ENCODE data around the gene GIT2.

The GIT2 gene

DNA sequence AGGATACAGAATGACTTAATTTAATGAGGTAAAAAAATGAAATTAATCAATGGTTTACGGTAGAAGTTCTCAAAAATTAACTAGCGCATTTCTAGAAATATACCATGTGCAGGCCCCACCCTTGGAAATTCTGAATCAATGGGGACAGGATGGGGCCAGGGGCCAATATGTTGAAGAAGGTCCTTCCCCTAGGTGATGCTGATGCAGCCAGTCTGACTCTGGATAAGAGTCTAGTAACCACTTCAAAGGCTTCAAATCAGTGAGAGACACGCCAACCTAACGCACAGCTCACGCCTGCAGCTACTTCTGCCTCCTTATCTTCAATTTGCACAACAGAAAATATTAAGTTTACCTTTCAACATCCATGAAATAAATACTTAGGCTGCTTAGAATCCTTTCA lies 14.9 kb downstream of the GIT2 start:
- no peak for ATAC-seq
- no peak for TF ChIP-seq BACH2 (CRISPR knock-in tag; IDR thresholded peaks at IDR 0.05; ENCODE audit: borderline replicate concordance)
- TF ChIP-seq ZNF565 (CRISPR knock-in tag; conservative IDR thresholded peaks at IDR 0.05; ENCODE audit: low read depth) = no peak
- TF ChIP-seq, protein P1, sequence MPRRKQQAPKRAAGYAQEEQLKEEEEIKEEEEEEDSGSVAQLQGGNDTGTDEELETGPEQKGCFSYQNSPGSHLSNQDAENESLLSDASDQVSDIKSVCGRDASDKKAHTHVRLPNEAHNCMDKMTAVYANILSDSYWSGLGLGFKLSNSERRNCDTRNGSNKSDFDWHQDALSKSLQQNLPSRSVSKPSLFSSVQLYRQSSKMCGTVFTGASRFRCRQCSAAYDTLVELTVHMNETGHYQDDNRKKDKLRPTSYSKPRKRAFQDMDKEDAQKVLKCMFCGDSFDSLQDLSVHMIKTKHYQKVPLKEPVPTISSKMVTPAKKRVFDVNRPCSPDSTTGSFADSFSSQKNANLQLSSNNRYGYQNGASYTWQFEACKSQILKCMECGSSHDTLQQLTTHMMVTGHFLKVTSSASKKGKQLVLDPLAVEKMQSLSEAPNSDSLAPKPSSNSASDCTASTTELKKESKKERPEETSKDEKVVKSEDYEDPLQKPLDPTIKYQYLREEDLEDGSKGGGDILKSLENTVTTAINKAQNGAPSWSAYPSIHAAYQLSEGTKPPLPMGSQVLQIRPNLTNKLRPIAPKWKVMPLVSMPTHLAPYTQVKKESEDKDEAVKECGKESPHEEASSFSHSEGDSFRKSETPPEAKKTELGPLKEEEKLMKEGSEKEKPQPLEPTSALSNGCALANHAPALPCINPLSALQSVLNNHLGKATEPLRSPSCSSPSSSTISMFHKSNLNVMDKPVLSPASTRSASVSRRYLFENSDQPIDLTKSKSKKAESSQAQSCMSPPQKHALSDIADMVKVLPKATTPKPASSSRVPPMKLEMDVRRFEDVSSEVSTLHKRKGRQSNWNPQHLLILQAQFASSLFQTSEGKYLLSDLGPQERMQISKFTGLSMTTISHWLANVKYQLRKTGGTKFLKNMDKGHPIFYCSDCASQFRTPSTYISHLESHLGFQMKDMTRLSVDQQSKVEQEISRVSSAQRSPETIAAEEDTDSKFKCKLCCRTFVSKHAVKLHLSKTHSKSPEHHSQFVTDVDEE (CRISPR knock-in tag; IDR thresholded peaks at IDR 0.05) = no peak
- TF ChIP-seq ARNTL (CRISPR knock-in tag; IDR thresholded peaks at IDR 0.05; ENCODE audit: borderline replicate concordance, low read depth) = no peak
- no peak for TF ChIP-seq ZNF8 (CRISPR knock-in tag; IDR thresholded peaks at IDR 0.05)

- no peak for ATAC-seq
- TF ChIP-seq ZC3H10 (CRISPR knock-in tag; IDR thresholded peaks at IDR 0.05) = no peak
- TF ChIP-seq ZFP3 (CRISPR knock-in tag; IDR thresholded peaks at IDR 0.05) = no peak
Measured at GRCh38 chr12:109972821-109973220, 23.3 kb downstream of the GIT2 start.

DNA sequence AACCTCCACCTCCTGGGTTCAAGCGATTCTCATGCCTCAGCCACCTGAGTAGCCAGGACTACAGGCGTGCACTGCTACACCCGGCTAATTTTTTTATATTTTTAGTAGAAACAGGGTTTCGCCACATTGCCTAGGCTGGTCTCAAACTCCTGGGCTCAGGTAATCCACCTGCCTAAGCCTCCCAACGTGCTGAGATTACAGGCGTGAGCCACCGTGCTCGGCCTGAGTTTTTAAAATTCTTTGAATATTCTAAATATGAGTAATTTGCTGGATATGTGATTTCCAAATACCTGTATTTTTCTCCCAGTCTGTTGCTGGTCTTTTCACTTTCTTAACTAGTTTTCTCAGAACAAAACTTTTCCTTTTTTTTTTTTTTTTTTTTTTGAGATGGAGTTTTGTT lies 27.4 kb downstream of the GIT2 start:
- no peak for ATAC-seq
- TF ChIP-seq TCF4 (CRISPR knock-in tag; IDR thresholded peaks at IDR 0.05; ENCODE audit: borderline replicate concordance) (no peak), CSDC2 (CRISPR knock-in tag; IDR thresholded peaks at IDR 0.05) (no peak), ZNF70 (CRISPR knock-in tag; IDR thresholded peaks at IDR 0.05) (no peak), ARNTL (CRISPR knock-in tag; IDR thresholded peaks at IDR 0.05; ENCODE audit: borderline replicate concordance, low read depth) (no peak), TOX (CRISPR knock-in tag; IDR thresholded peaks at IDR 0.05; ENCODE audit: borderline replicate concordance) (no peak), CSRNP3 (CRISPR knock-in tag; IDR thresholded peaks at IDR 0.05) (no peak), RARB (CRISPR knock-in tag; IDR thresholded peaks at IDR 0.05) (no peak), OSR1 (CRISPR knock-in tag; IDR thresholded peaks at IDR 0.05) (no peak), ZC3H10 (CRISPR knock-in tag; IDR thresholded peaks at IDR 0.05) (no peak), ZFP3 (CRISPR knock-in tag; IDR thresholded peaks at IDR 0.05) (no peak), ISL1 (CRISPR knock-in tag; IDR thresholded peaks at IDR 0.05) (no peak), ZNF565 (CRISPR knock-in tag; conservative IDR thresholded peaks at IDR 0.05; ENCODE audit: low read depth) (no peak)
- TF ChIP-seq, protein P1 (CRISPR knock-in tag; IDR thresholded peaks at IDR 0.05) = no peak

- no peak for ATAC-seq
- no peak for TF ChIP-seq RARB (CRISPR knock-in tag; IDR thresholded peaks at IDR 0.05)
- no peak for TF ChIP-seq POU6F1 (CRISPR knock-in tag; IDR thresholded peaks at IDR 0.05; ENCODE audit: borderline replicate concordance, low read depth)
- no peak for TF ChIP-seq OSR1 (CRISPR knock-in tag; IDR thresholded peaks at IDR 0.05)
- no peak for TF ChIP-seq CSRNP3 (CRISPR knock-in tag; IDR thresholded peaks at IDR 0.05)
- TF ChIP-seq BACH2 (CRISPR knock-in tag; IDR thresholded peaks at IDR 0.05; ENCODE audit: borderline replicate concordance) = no peak
- TF ChIP-seq ZNF8 (CRISPR knock-in tag; IDR thresholded peaks at IDR 0.05) = no peak
- TF ChIP-seq GLIS3 (CRISPR knock-in tag; IDR thresholded peaks at IDR 0.05) = no peak
- no peak for TF ChIP-seq ZNF70 (CRISPR knock-in tag; IDR thresholded peaks at IDR 0.05)
- TF ChIP-seq ZFP30 (CRISPR knock-in tag; IDR thresholded peaks at IDR 0.05) = no peak
Measured at GRCh38 chr12:109968032-109968420, 28.1 kb downstream of the GIT2 start.

Measured in SK-N-SH treated with all-trans-retinoic acid at 6 μM for 48 hours (cell line).